ENCODE results near the gene CALML3. TPM values are rescaled to one million over a fixed set of nuclear protein-coding genes. Genes with fewer than 3 reads are reported as not detected.

Gene CALML3
- total and polyA plus RNA-seq, 2 of the 13 experiments (the other 11 are each of a cell fraction or from before 2014, with no cell fraction given) = not detected

- no peak for TF ChIP-seq TFDP1 (CRISPR knock-in tag; IDR thresholded peaks at IDR 0.05; ENCODE audit: borderline replicate concordance)
- no peak for TF ChIP-seq TARDBP (CRISPR knock-in tag; IDR thresholded peaks at IDR 0.05)
- no peak for TF ChIP-seq ZNF589 (CRISPR knock-in tag; conservative IDR thresholded peaks at IDR 0.05)
- TF ChIP-seq MXI1 (IDR thresholded peaks at IDR 0.05; ENCODE audit: borderline replicate concordance, low read depth, low read length) = no peak
- no peak for TF ChIP-seq ETV6 (CRISPR knock-in tag; conservative IDR thresholded peaks at IDR 0.05)
- TF ChIP-seq ZNF446 (CRISPR knock-in tag; IDR thresholded peaks at IDR 0.05) = no peak
- no peak for TF ChIP-seq KLF12 (CRISPR knock-in tag; IDR thresholded peaks at IDR 0.05; ENCODE audit: borderline replicate concordance)
- no peak for TF ChIP-seq AFF4 (CRISPR knock-in tag; IDR thresholded peaks at IDR 0.05)
- no peak for TF ChIP-seq MAFF (IDR thresholded peaks at IDR 0.05; ENCODE audit: low read depth, low read length)
- TF ChIP-seq DZIP1 (CRISPR knock-in tag; IDR thresholded peaks at IDR 0.05) = no peak
- no peak for TF ChIP-seq ZNF263 (CRISPR knock-in tag; IDR thresholded peaks at IDR 0.05)
- no peak for TF ChIP-seq FOXK1 (CRISPR knock-in tag; IDR thresholded peaks at IDR 0.05; ENCODE audit: borderline replicate concordance, low read depth)
- H3K4me1 ChIP-seq (ENCODE audit: insufficient read depth, low read length) = peaks cover 65% of the 10 kb centered on the region
- H3K9ac ChIP-seq (ENCODE audit: insufficient read depth, low read depth, low read length) = no peak overlapping the region
- H2AFZ ChIP-seq (ENCODE audit: low read length) = no peak overlapping the region
- H3K4me3 ChIP-seq (replicated peaks in 1 of 3; ENCODE audit: insufficient read depth in 1 of 3, low read depth in 2 of 3, low read length in 3 of 3) = no peak overlapping the region
- H3K27me3 ChIP-seq (ENCODE audit: control insufficient read depth in 1 of 2, insufficient read depth in 2 of 2, low read length in 2 of 2) = no peaks in the 10 kb centered on the region; a peak in 1 of 5 replicates
- WGBS (ENCODE audit: low lambda C conversion rate) = 90% methylated on average over 10 of the region's 10 CpGs
- H3K27ac ChIP-seq (ENCODE audit: extremely low read length, insufficient read depth, low read length) = no peak overlapping the region
- DNase-seq (ENCODE audit: low spot score) (no peak), ATAC-seq (no peak; the same call in 2 of the 3 replicates), FAIRE-seq (no peak)
- no peaks in the 10 kb centered on the region for H3K9me3 ChIP-seq (ENCODE audit: low read length)
- H3K4me2 ChIP-seq (ENCODE audit: low read depth, low read length) = peak overlapping the region; percentile 15; the same call in 1 of the 2 replicates
- no peaks in the 10 kb centered on the region for H4K20me1 ChIP-seq (ENCODE audit: insufficient read depth, low read length)
- no peaks in the 10 kb centered on the region for H3K79me2 ChIP-seq (ENCODE audit: insufficient read depth, low read length)
- no TSS peak for BruUV-seq (replicated peaks)
- intact Hi-C loops (cut with micrococcal nuclease; ENCODE audit: unreplicated experiment) = no loop called here
- in situ Hi-C loops (cut with HindIII; ENCODE audit: extremely low pct_ligation_motif_present, low pct_unique_long_range_greater_than_20kb) = no loop called here
- POLR2A ChIA-PET = interaction anchor here (1.2 to 1.3 kb wide), 2 partner anchors 12 to 114 kb away, joined by 5 to 6 read pairs; no protein-coding TSS in a partner anchor
- CTCF ChIA-PET (ENCODE audit: low intra/inter-chr PET ratio, low total read pairs) = no interaction called here
- H3K36me3 ChIP-seq (replicated peaks in 1 of 2; ENCODE audit: control insufficient read depth in 1 of 2, insufficient read depth in 2 of 2, low read length in 2 of 2) = no peaks in the 10 kb centered on the region
Observed at GRCh38 chr10:5560142-5560816, 35.5 kb downstream of the CALML3 start.

Data from HepG2 (cell line).